Duodenal mucosa (tissue), 2 donors: ENCODE measurements around the gene PAX5.
"Not testable (repeated sequence)": the region's sequence is repeated elsewhere in the genome, so short reads cannot be mapped to it uniquely, and the experiment has no call there.

Source experiments
- H3K27ac ChIP-seq: one replicate; pipeline ENCODE4 v1.7.0; 2013; ENCODE audit warnings: low read depth, low read length
- H3K27me3 ChIP-seq, 2 donors: one replicate each; pipeline ENCODE4 v1.7.0; 2013; ENCODE audit warnings: low read length in 2 of 2, control low read depth in 1 of 2; ENCODE audit not compliant: insufficient read depth in 2 of 2, control insufficient read depth in 1 of 2
- H3K36me3 ChIP-seq, 2 donors: one replicate each; pipeline ENCODE4 v1.7.0; 2013; ENCODE audit warnings: low read length in 2 of 2, control low read depth in 1 of 2; ENCODE audit not compliant: insufficient read depth in 2 of 2, control insufficient read depth in 1 of 2
- H3K4me1 ChIP-seq, 2 donors: one replicate each; pipeline ENCODE4 v1.7.0; 2013; ENCODE audit warnings: low read length in 2 of 2, control low read depth in 1 of 2; ENCODE audit not compliant: insufficient read depth in 2 of 2, control insufficient read depth in 1 of 2
- H3K4me3 ChIP-seq, 2 donors: one replicate each; pipeline ENCODE4 v1.7.0; 2013; ENCODE audit warnings: low read length in 2 of 2, low read depth in 1 of 2
- H3K9ac ChIP-seq, 2 donors: one replicate each; pipeline ENCODE4 v1.7.0; 2013; ENCODE audit warnings: low read length in 2 of 2, low read depth in 1 of 2
- H3K9me3 ChIP-seq, 2 donors: one replicate each; pipeline ENCODE4 v1.7.0; 2013; ENCODE audit warnings: low read length in 2 of 2, control low read depth in 1 of 2; ENCODE audit not compliant: control insufficient read depth in 1 of 2

Gene PAX5

GRCh38 chr9:36873247-36873875 lies 160.7 kb downstream of the PAX5 start:
- Histone ChIP-seq H3K27me3 (peaks cover 0 to 2% of the 10 kb centered on the region in 2 donors), H3K9me3 (no peaks in the 10 kb centered on the region), H3K36me3 (no peaks in the 10 kb centered on the region), H3K9ac (no peak overlapping the region), H3K27ac (no peak overlapping the region), H3K4me3 (no peak overlapping the region), H3K4me1 (peaks cover 2 to 5% of the 10 kb centered on the region in 2 donors)

GRCh38 chr9:36872641-36873040 lies 161.4 kb downstream of the PAX5 start:
- Histone ChIP-seq H3K9me3 (no peaks in the 10 kb centered on the region), H3K4me1 (peaks cover 5 to 8% of the 10 kb centered on the region in 2 donors), H3K36me3 (no peaks in the 10 kb centered on the region), H3K4me3 (no peak overlapping the region), H3K27me3 (peaks cover 0 to under 1% of the 10 kb centered on the region in 2 donors), H3K9ac (no peak overlapping the region), H3K27ac (no peak overlapping the region)

GRCh38 chr9:36871606-36872005 lies 162.5 kb downstream of the PAX5 start:
- no peak overlapping the region for H3K27ac ChIP-seq
- H3K9me3 ChIP-seq: no peaks in the 10 kb centered on the region
- H3K36me3 ChIP-seq: no peaks in the 10 kb centered on the region
- no peak overlapping the region for H3K4me3 ChIP-seq
- no peak overlapping the region for H3K9ac ChIP-seq
- H3K27me3 ChIP-seq: no peaks in the 10 kb centered on the region
- peaks cover 8 to 11% of the 10 kb centered on the region in 2 donors for H3K4me1 ChIP-seq

- Histone ChIP-seq H3K36me3 (no peaks in the 10 kb centered on the region), H3K4me3 (no peak overlapping the region), H3K27ac (no peak overlapping the region), H3K27me3 (no peaks in the 10 kb centered on the region), H3K4me1 (peaks cover 8 to 11% of the 10 kb centered on the region in 2 donors), H3K9ac (no peak overlapping the region), H3K9me3 (no peaks in the 10 kb centered on the region)
Observed at GRCh38 chr9:36870960-36871359, 163.1 kb downstream of the PAX5 start.

GRCh38 chr9:36869605-36870004 lies 164.5 kb downstream of the PAX5 start:
- not testable (repeated sequence) for H3K9ac ChIP-seq, H3K9me3 ChIP-seq, H3K27me3 ChIP-seq, H3K36me3 ChIP-seq, H3K27ac ChIP-seq, H3K4me3 ChIP-seq
- peaks cover 8 to 11% of the 10 kb centered on the region in 2 donors for H3K4me1 ChIP-seq

GRCh38 chr9:36868586-36869282 lies 165.3 kb downstream of the PAX5 start:
- H3K27me3 ChIP-seq: no peaks in the 10 kb centered on the region
- H3K9ac ChIP-seq: no peak overlapping the region
- no peaks in the 10 kb centered on the region for H3K36me3 ChIP-seq
- H3K9me3 ChIP-seq: no peaks in the 10 kb centered on the region
- no peak overlapping the region for H3K4me3 ChIP-seq
- H3K4me1 ChIP-seq: peaks cover 8 to 11% of the 10 kb centered on the region in 2 donors
- H3K27ac ChIP-seq: no peak overlapping the region

GRCh38 chr9:36867672-36868471 lies 166.2 kb downstream of the PAX5 start:
- Histone ChIP-seq H3K36me3 (no peaks in the 10 kb centered on the region), H3K9me3 (no peaks in the 10 kb centered on the region), H3K27ac (no peak overlapping the region), H3K27me3 (no peaks in the 10 kb centered on the region), H3K4me3 (no peak overlapping the region), H3K4me1 (peaks cover 8 to 11% of the 10 kb centered on the region in 2 donors), H3K9ac (no peak overlapping the region)

- Histone ChIP-seq H3K27ac (no peak overlapping the region), H3K9ac (no peak overlapping the region), H3K4me1 (peaks cover 8 to 11% of the 10 kb centered on the region in 2 donors), H3K4me3 (no peak overlapping the region), H3K27me3 (no peaks in the 10 kb centered on the region), H3K36me3 (no peaks in the 10 kb centered on the region), H3K9me3 (no peaks in the 10 kb centered on the region)
Observed at GRCh38 chr9:36867241-36867640, 166.8 kb downstream of the PAX5 start.

- Histone ChIP-seq H3K9me3 (no peaks in the 10 kb centered on the region), H3K27ac (no peak overlapping the region), H3K4me3 (no peak overlapping the region), H3K9ac (no peak overlapping the region), H3K36me3 (no peaks in the 10 kb centered on the region), H3K27me3 (no peaks in the 10 kb centered on the region), H3K4me1 (peaks cover 8 to 11% of the 10 kb centered on the region in 2 donors)
Observed at GRCh38 chr9:36866840-36867239, 167.2 kb downstream of the PAX5 start.
